ENCODE results near the gene TBC1D22B. TPM values are rescaled to one million over a fixed set of nuclear protein-coding genes. Genes with fewer than 3 reads are reported as not detected.
A peak's percentile ranks its signal among the peaks of the same experiment; 100 is the strongest.

The TBC1D22B gene
- total RNA-seq, 2 experiments from 2014 or later = 12.1 to 12.3 TPM

- intact Hi-C loops (cut with micrococcal nuclease) = no loop called here
- no peak for TF ChIP-seq CTCF (IDR thresholded peaks at IDR 0.05)
- ChIA-PET CTCF (interaction anchor here (1.3 kb wide), 1 partner anchor 258 kb away, joined by 3 read pairs; no protein-coding TSS in a partner anchor), POLR2A (no interaction called here)
- Mint-ChIP-seq H3K4me1 (ENCODE audit: low read depth) (peaks cover 49% of the 10 kb centered on the region), H3K27ac (no peak overlapping the region), H3K9me3 (no peaks in the 10 kb centered on the region), H3K27me3 (no peaks in the 10 kb centered on the region), H3K4me3 (no peak overlapping the region), H3K36me3 (ENCODE audit: low read depth) (peaks cover 28% of the 10 kb centered on the region)
- peak; percentile 37 for DNase-seq
- no peak for ATAC-seq
These were observed 19.4 kb downstream of the TBC1D22B start for GRCh38 chr6:37277001-37277409.

- no peak overlapping the region for H3K27ac Mint-ChIP-seq
- ATAC-seq (no peak), DNase-seq (no peak)
- H3K4me1 Mint-ChIP-seq (ENCODE audit: low read depth) = peaks cover 25% of the 10 kb centered on the region
- H3K36me3 Mint-ChIP-seq (ENCODE audit: low read depth) = peaks cover 31% of the 10 kb centered on the region
- ChIA-PET CTCF (interaction anchor here (1.4 kb wide), 2 partner anchors 13 to 46 kb away, joined by 3 read pairs; no protein-coding TSS in a partner anchor), POLR2A (interaction anchor here (0.5 to 1.4 kb wide), 3 partner anchors 8 to 189 kb away, joined by 3 to 4 read pairs (median 3); no protein-coding TSS in a partner anchor)
- H3K27me3 Mint-ChIP-seq = no peaks in the 10 kb centered on the region
- intact Hi-C loops (cut with micrococcal nuclease) = no loop called here
- TF ChIP-seq CTCF (IDR thresholded peaks at IDR 0.05) = no peak
- no peak overlapping the region for H3K4me3 Mint-ChIP-seq
- H3K9me3 Mint-ChIP-seq = no peaks in the 10 kb centered on the region
These were observed 22.0 kb downstream of the TBC1D22B start for GRCh38 chr6:37279366-37280134.

- ATAC-seq = no peak
- no peak overlapping the region for H3K27ac Mint-ChIP-seq
- DNase-seq = no peak
- H3K9me3 Mint-ChIP-seq = no peaks in the 10 kb centered on the region
- no peak for TF ChIP-seq CTCF (IDR thresholded peaks at IDR 0.05)
- H3K27me3 Mint-ChIP-seq = no peaks in the 10 kb centered on the region
- H3K4me1 Mint-ChIP-seq (ENCODE audit: low read depth) = peaks cover 21% of the 10 kb centered on the region
- ChIA-PET POLR2A (interaction anchor here (0.6 to 1.4 kb wide), 3 partner anchors 9 to 11 kb away, joined by 3 to 4 read pairs (median 3); no protein-coding TSS in a partner anchor), CTCF (interaction anchor here (1.4 kb wide), 1 partner anchor 45 kb away, joined by 3 read pairs; no protein-coding TSS in a partner anchor)
- no peak overlapping the region for H3K4me3 Mint-ChIP-seq
- intact Hi-C loops (cut with micrococcal nuclease) = no loop called here
- H3K36me3 Mint-ChIP-seq (ENCODE audit: low read depth) = peaks cover 28% of the 10 kb centered on the region
These were observed 22.8 kb downstream of the TBC1D22B start for GRCh38 chr6:37280162-37280887.

- Mint-ChIP-seq H3K9me3 (no peaks in the 10 kb centered on the region), H3K4me3 (no peak overlapping the region), H3K36me3 (ENCODE audit: low read depth) (peaks cover 34% of the 10 kb centered on the region), H3K27me3 (no peaks in the 10 kb centered on the region), H3K4me1 (ENCODE audit: low read depth) (peaks cover 10% of the 10 kb centered on the region), H3K27ac (no peak overlapping the region)
- ChIA-PET CTCF (interaction anchor here (1.5 kb wide), 1 partner anchor 253 kb away, joined by 3 read pairs; no protein-coding TSS in a partner anchor), POLR2A (no interaction called here)
- TF ChIP-seq CTCF (IDR thresholded peaks at IDR 0.05) = no peak
- ATAC-seq (no peak), DNase-seq (no peak)
- intact Hi-C loops (cut with micrococcal nuclease) = no loop called here
These were observed 24.8 kb downstream of the TBC1D22B start for GRCh38 chr6:37282371-37282770.
